Thyroid gland (tissue), 4 donors: ENCODE data around the gene ATP6V1G2. TPM values are rescaled to one million over a fixed set of nuclear protein-coding genes. Genes with fewer than 3 reads are reported as not detected.

ENCODE experiments used
- DNase-seq, 2 donors: peaks; one replicate each; pipeline ENCODE4 v3.0.0-alpha.2; 2019
- H3K27ac ChIP-seq, 3 donors: fragments of 200-600 bp; sonication (generic); 1 replicate in 2 of 3; 2 replicates in 1 of 3; pipeline ENCODE4 v1.5.1; 2016 to 2019; ENCODE audit warnings: mild to moderate bottlenecking in 1 of 3, moderate library complexity in 1 of 3
- H3K27me3 ChIP-seq: fragments of 200-600 bp; sonication (generic); one replicate; pipeline ENCODE4 v1.5.1; 2019
- H3K36me3 ChIP-seq, 2 donors: fragments of 200-600 bp; sonication (generic); one replicate each; pipeline ENCODE4 v1.5.1; 2016 to 2019
- H3K4me1 ChIP-seq, 2 donors: fragments of 200-600 bp; sonication (generic); one replicate each; pipeline ENCODE4 v1.5.1; 2017 to 2019
- H3K4me3 ChIP-seq, 3 donors: fragments of 200-600 bp; sonication (generic); replicated peaks in 1 of 3; 1 replicate in 2 of 3; 2 replicates in 1 of 3; pipeline ENCODE4 v1.5.1; 2016; ENCODE audit warnings: mild to moderate bottlenecking in 1 of 3
- H3K9me3 ChIP-seq: fragments of 200-600 bp; sonication (generic); one replicate; pipeline ENCODE4 v1.5.1; 2017
- CTCF ChIP-seq, 6 experiments: fragments of 200-600 bp in 3 of 6; fragments of 450-650 bp in 3 of 6; sonication (generic) in 3 of 6; IDR thresholded peaks; one replicate each; pipeline ENCODE4 v1.5.1; 2016 to 2019; ENCODE audit warnings: antibody characterized with exemption in 6 of 6, mild to moderate bottlenecking in 2 of 6, inconsistent platforms in 1 of 6, moderate library complexity in 1 of 6
- POLR2A ChIP-seq, 2 donors: fragments of 450-650 bp; IDR thresholded peaks; one replicate each; pipeline ENCODE4 v1.6.1; 2017; ENCODE audit warnings: antibody characterized with exemption in 2 of 2, mild to moderate bottlenecking in 2 of 2, moderate library complexity in 1 of 2
- whole genome bisulfite sequencing, 2 donors: methylation state at CpG; one replicate each; pipeline ENCODE4 v1.1.5; 2017; 5-methylcytosine and 5-hydroxymethylcytosine counted together
- intact Hi-C: fragments of 100-400 bp; cut with DNase I; formaldehyde crosslinking; loops from one replicate; pipeline ENCODE4 v1.15.1; 2023
- total RNA-seq, 4 donors: library from RNA; depleted of rRNA; stranded (reverse); fragments of >200 nt; gene quantifications; one replicate each; pipeline ENCODE4 v1.2.3, GENCODE V29; 2016

ATP6V1G2 gene
- total RNA-seq, 4 donors from 2014 or later: 1.2 to 3.9 (median 2.6) TPM

DNA sequence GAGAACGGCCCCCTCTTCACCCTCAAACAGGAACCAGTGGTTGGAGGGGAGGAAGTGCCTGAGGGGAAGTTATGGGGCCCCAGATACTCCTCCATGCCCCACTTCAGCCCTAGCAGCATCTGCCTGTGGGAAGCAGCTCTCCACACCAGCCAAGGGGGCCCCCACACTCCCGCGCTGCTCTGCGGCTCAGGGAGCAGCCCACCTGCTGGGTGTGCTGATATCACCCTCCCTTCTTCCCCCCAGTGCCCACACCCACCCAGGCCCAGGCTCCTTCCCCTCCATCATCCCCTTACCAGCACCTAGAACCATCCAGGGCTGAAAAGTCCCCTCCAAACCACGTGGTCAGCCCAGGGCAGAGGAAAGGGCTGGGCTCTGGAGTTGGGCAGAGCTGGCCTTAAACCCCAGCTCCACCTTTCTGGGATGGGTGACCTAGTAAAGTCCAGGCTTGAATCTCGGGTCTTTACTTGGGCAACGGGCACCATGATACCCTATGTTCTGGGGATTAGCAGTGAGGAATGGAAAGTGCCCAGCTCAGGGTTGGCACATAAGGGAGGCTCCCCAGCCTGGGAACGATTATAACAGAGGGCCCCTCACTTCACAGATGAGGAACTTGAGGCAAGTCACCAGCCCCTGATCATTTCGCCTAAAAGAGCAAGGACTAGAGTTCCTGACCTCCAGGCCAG, 40.3 kb upstream of the ATP6V1G2 start:
- no peaks in the 10 kb centered on the region for H3K9me3 ChIP-seq
- no peak overlapping the region for H3K27ac ChIP-seq
- H3K36me3 ChIP-seq: no peaks in the 10 kb centered on the region
- H3K27me3 ChIP-seq: no peaks in the 10 kb centered on the region
- 63 to 70% methylated on average over 8 to 9 of the region's 9 CpGs for WGBS, 2 donors
- H3K4me3 ChIP-seq: no peak overlapping the region
- peaks cover 2 to 8% of the 10 kb centered on the region in 2 donors for H3K4me1 ChIP-seq
- no peak for TF ChIP-seq CTCF (IDR thresholded peaks at IDR 0.05)
- TF ChIP-seq POLR2A (IDR thresholded peaks at IDR 0.05): no peak
- intact Hi-C loops: no loop called here
- DNase-seq: no peak

GRCh38 chr6:31586008-31586407, 39.6 kb upstream of the ATP6V1G2 start, which contains the start of gene LST1:
LST1 (plus strand) TSS chr6:31586277; CDS start chr6:31587300, 1,023 bp downstream.
- 71 to 75% methylated on average over 1 of the region's 1 CpG for WGBS, 2 donors
- no peaks in the 10 kb centered on the region for H3K36me3 ChIP-seq
- H3K27ac ChIP-seq: no peak within 1 kb of the TSS
- intact Hi-C loops: no loop called here
- no peaks in the 10 kb centered on the region for H3K27me3 ChIP-seq
- H3K4me3 ChIP-seq: no peak within 1 kb of the TSS
- H3K9me3 ChIP-seq: no peaks in the 10 kb centered on the region
- peaks cover 7 to 12% of the 10 kb centered on the region in 2 donors for H3K4me1 ChIP-seq
- DNase-seq: no peak
- TF ChIP-seq CTCF (IDR thresholded peaks at IDR 0.05) (no peak), POLR2A (IDR thresholded peaks at IDR 0.05) (no peak)

GRCh38 chr6:31585491-31585890, 39.1 kb upstream of the ATP6V1G2 start:
- no peak for DNase-seq
- Histone ChIP-seq H3K4me3 (no peak overlapping the region), H3K9me3 (no peaks in the 10 kb centered on the region), H3K27me3 (no peaks in the 10 kb centered on the region), H3K4me1 (peaks cover 10 to 12% of the 10 kb centered on the region in 2 donors), H3K36me3 (no peaks in the 10 kb centered on the region), H3K27ac (no peak overlapping the region)
- TF ChIP-seq POLR2A (IDR thresholded peaks at IDR 0.05): no peak
- intact Hi-C loops: no loop called here
- WGBS, 2 donors: 52 to 57% methylated on average over 2 of the region's 2 CpGs

DNA sequence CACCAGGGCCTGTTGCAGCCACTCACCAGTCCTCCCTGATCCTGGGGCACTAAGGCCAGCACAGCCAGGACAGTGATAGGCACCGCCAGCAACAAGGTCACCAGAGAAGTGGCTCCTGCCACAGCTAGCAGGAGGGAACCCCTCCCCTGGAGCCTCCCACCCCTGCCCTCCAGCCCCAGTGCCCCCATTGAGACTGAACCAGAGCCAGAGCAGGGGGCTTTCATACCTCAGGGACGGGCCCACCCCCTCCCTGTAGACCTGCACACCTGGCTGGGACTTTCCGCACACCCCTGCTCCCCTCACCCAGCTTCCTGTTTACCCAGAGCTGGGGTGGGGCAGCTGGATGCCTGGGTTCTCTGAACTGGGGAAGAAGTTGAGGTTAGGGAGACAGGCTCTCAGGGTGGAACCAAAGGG, 35.8 kb upstream of the ATP6V1G2 start, which contains the start of gene LTB:
Gene LTB (minus strand): TSS at position 195 of the 414 bp plus-strand sequence. CDS start 7 bp downstream, at position 188.
- intact Hi-C loops: loop anchor here (2.0 kb wide), 1 partner anchor 27 kb away; no protein-coding TSS in a partner anchor
- DNase-seq: no peak
- no peaks in the 10 kb centered on the region for H3K9me3 ChIP-seq
- peak within 1 kb of the TSS in 2 of 3 donors; percentile 10 to 83 for H3K27ac ChIP-seq
- 74 to 100% methylated on average over 1 to 3 of the region's 3 CpGs for WGBS, 2 donors
- peaks cover 10 to 12% of the 10 kb centered on the region in 2 donors for H3K4me1 ChIP-seq
- no peak for TF ChIP-seq POLR2A (IDR thresholded peaks at IDR 0.05)
- no peak for TF ChIP-seq CTCF (IDR thresholded peaks at IDR 0.05)
- no peaks in the 10 kb centered on the region for H3K36me3 ChIP-seq
- H3K4me3 ChIP-seq: peak within 1 kb of the TSS; percentile 58 to 91 (median 73)
- H3K27me3 ChIP-seq: no peaks in the 10 kb centered on the region

DNA sequence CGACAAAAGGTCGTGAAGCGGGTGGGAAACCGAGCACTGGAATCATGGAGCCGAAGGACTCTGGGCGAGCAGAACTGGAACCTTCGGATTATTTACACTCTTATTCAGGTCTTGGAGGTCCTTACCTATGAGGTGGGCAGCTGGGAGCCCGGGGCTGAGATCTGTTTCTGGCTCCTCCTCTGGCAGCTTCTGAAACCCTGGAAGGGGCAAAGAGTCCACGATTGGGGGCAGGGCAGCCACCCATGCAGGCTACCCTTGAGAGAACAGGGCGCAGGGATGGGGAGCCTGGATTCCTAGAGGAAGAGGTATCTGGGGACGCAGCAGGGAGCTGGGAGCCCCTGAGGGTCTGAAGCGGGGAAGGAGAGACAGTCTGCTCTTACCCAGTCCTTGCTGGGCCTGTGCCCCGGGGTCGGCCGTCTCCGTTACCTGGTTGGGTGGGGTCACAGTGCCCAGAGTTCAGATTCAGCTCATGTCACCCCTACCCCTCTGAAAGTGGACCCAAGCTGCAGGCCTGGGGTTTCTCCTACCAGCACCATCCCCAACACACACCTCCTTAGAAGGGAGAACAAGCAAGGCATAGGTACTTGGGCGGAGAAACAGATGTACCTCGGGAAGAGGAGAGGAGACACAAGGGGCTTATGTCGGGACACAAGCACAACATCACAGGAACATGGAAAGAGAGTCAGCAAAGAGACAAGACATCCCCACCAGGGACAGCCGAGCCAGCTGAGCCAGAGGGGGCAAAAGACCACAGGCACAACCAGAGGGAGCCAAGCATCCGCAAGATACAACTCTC, 35.2 kb upstream of the ATP6V1G2 start:
- no peaks in the 10 kb centered on the region for H3K27me3 ChIP-seq
- H3K4me1 ChIP-seq: peaks cover 10 to 12% of the 10 kb centered on the region in 2 donors
- H3K27ac ChIP-seq: peak overlapping the region in 2 of 3 donors; percentile 10 to 83
- TF ChIP-seq POLR2A (IDR thresholded peaks at IDR 0.05) (no peak), CTCF (IDR thresholded peaks at IDR 0.05) (no peak)
- H3K4me3 ChIP-seq: peak overlapping the region; percentile 58 to 91 (median 73)
- H3K36me3 ChIP-seq: no peaks in the 10 kb centered on the region
- intact Hi-C loops: loop anchor here (2.0 kb wide), 1 partner anchor 27 kb away; no protein-coding TSS in a partner anchor
- peak in 1 of 2 donors; percentile 22 for DNase-seq
- WGBS, 2 donors: 17 to 24% methylated on average over 20 to 21 of the region's 21 CpGs
- no peaks in the 10 kb centered on the region for H3K9me3 ChIP-seq
